Transverse colon (tissue), 4 donors: ENCODE results near the gene MYH9. TPM values are rescaled to one million over a fixed set of nuclear protein-coding genes. Genes with fewer than 3 reads are reported as not detected.

Experiments used
- DNase-seq: peaks from one replicate; pipeline ENCODE4 v3.0.0-alpha.2; 2019
- H3K27ac ChIP-seq, 4 donors: fragments of 200-600 bp; sonication (generic); 2 replicates each; pipeline ENCODE4 v1.5.1; 2016 to 2018; ENCODE audit warnings: inconsistent platforms in 4 of 4
- H3K27me3 ChIP-seq: fragments of 200-600 bp; sonication (generic); 2 replicates; pipeline ENCODE4 v1.5.1; 2017; ENCODE audit warnings: inconsistent platforms
- H3K36me3 ChIP-seq, 4 donors: fragments of 200-600 bp; sonication (generic); 2 replicates each; pipeline ENCODE4 v1.5.1; 2017 to 2019; ENCODE audit warnings: inconsistent platforms in 4 of 4
- H3K4me1 ChIP-seq, 4 donors: fragments of 200-600 bp; sonication (generic); 2 replicates each; pipeline ENCODE4 v1.5.1; 2017 to 2020; ENCODE audit warnings: inconsistent platforms in 4 of 4
- H3K4me3 ChIP-seq, 4 donors: fragments of 200-600 bp; sonication (generic); 1 replicate in 1 of 4; 2 replicates in 3 of 4; pipeline versions ENCODE4 v1.5.1 to v1.6.1; 2017 to 2019; ENCODE audit warnings: inconsistent platforms in 4 of 4
- H3K9me3 ChIP-seq, 2 donors: fragments of 200-600 bp; sonication (generic); 2 replicates each; pipeline ENCODE4 v1.5.1; 2017 to 2019; ENCODE audit warnings: inconsistent platforms in 2 of 2
- EP300 ChIP-seq: sonication (generic); formaldehyde crosslinking; IDR thresholded peaks from one replicate; pipeline ENCODE4 v1.6.1; 2017; ENCODE audit warnings: antibody characterized with exemption, low read depth
- POLR2A ChIP-seq: fragments of 450-650 bp; IDR thresholded peaks from one replicate; pipeline ENCODE4 v1.6.1; 2016; ENCODE audit warnings: antibody characterized with exemption, mild to moderate bottlenecking, moderate library complexity
- POLR2AphosphoS5 ChIP-seq, 3 donors: sonication (generic); formaldehyde crosslinking; IDR thresholded peaks; one replicate each; pipeline ENCODE4 v1.6.1; 2016; ENCODE audit warnings: antibody characterized with exemption in 3 of 3
- WGBS, 2 donors: methylation state at CpG; one replicate each; pipeline ENCODE4 v1.1.5; 2018; ENCODE audit warnings: low coverage in 1 of 2; 5-methylcytosine and 5-hydroxymethylcytosine counted together
- in situ Hi-C, 4 donors: fragments of 200-750 bp; cut with MboI; loops; one replicate each; pipeline versions ENCODE4 v1.15.0 to v1.15.1; 2017; ENCODE audit warnings: low sequenced_read_pairs in 3 of 4, low pct_ligation_motif_present in 1 of 4, low pct_unique_long_range_greater_than_20kb in 1 of 4
- intact Hi-C: fragments of 100-400 bp; cut with DNase I; formaldehyde crosslinking; loops from one replicate; pipeline ENCODE4 v1.15.1; 2023; ENCODE audit warnings: low total_unique reads
- total RNA-seq, 4 donors: library from RNA; depleted of rRNA; stranded (reverse); fragments of >200 nt; gene quantifications; one replicate each; pipeline ENCODE4 v1.1.0, GENCODE V29; 2016
- TF ChIP-seq, protein P1 (sequence below), 5 experiments: fragments of 200-600 bp in 3 of 5; fragments of 450-650 bp in 2 of 5; sonication (generic) in 3 of 5; IDR thresholded peaks; 1 replicate in 2 of 5; 2 replicates in 3 of 5; pipeline ENCODE4 v1.5.1; 2016 to 2017; ENCODE audit warnings: antibody characterized with exemption in 5 of 5, inconsistent platforms in 3 of 5, mild to moderate bottlenecking in 2 of 5, moderate library complexity in 1 of 5

MYH9 gene
- total RNA-seq, 4 donors from 2014 or later: 385 to 511 (median 460) TPM

- Histone ChIP-seq H3K4me1 (peaks cover 79 to 96% (median 94%) of the 10 kb centered on the region in 4 donors), H3K36me3 (no peaks in the 10 kb centered on the region), H3K27me3 (no peaks in the 10 kb centered on the region), H3K9me3 (no peaks in the 10 kb centered on the region), H3K27ac (peak overlapping the region; percentile 96 to 100 (median 98)), H3K4me3 (peak overlapping the region in 1 of 4 donors; percentile 6)
- WGBS, 2 donors: 23% methylated on average over 5 of the region's 5 CpGs; no CpG with 5 or more reads in 1 of the 2 donors
- TF ChIP-seq POLR2A (no peak), POLR2AphosphoS5 (IDR thresholded peaks at IDR 0.05) (no peak), EP300 (no peak)
- TF ChIP-seq, protein P1, sequence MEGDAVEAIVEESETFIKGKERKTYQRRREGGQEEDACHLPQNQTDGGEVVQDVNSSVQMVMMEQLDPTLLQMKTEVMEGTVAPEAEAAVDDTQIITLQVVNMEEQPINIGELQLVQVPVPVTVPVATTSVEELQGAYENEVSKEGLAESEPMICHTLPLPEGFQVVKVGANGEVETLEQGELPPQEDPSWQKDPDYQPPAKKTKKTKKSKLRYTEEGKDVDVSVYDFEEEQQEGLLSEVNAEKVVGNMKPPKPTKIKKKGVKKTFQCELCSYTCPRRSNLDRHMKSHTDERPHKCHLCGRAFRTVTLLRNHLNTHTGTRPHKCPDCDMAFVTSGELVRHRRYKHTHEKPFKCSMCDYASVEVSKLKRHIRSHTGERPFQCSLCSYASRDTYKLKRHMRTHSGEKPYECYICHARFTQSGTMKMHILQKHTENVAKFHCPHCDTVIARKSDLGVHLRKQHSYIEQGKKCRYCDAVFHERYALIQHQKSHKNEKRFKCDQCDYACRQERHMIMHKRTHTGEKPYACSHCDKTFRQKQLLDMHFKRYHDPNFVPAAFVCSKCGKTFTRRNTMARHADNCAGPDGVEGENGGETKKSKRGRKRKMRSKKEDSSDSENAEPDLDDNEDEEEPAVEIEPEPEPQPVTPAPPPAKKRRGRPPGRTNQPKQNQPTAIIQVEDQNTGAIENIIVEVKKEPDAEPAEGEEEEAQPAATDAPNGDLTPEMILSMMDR (IDR thresholded peaks at IDR 0.05): no peak
- intact Hi-C loops: no loop called here
- in situ Hi-C loops: no loop called here
- no peak for DNase-seq
Measured at GRCh38 chr22:36360871-36361383, 26.8 kb downstream of the MYH9 start.

GRCh38 chr22:36360011-36360410 is 27.8 kb downstream of the MYH9 start:
- Histone ChIP-seq H3K27me3 (no peaks in the 10 kb centered on the region), H3K27ac (peak overlapping the region; percentile 96 to 100 (median 98)), H3K36me3 (no peaks in the 10 kb centered on the region), H3K4me1 (peaks cover 78 to 96% (median 94%) of the 10 kb centered on the region in 4 donors), H3K4me3 (no peak overlapping the region), H3K9me3 (no peaks in the 10 kb centered on the region)
- DNase-seq: no peak
- no peak for TF ChIP-seq EP300
- no peak for TF ChIP-seq POLR2AphosphoS5 (IDR thresholded peaks at IDR 0.05)
- no peak for TF ChIP-seq POLR2A
- TF ChIP-seq, protein P1 (IDR thresholded peaks at IDR 0.05): no peak
- intact Hi-C loops: no loop called here
- in situ Hi-C loops: no loop called here
- WGBS, 2 donors: 80% methylated on average over 3 of the region's 3 CpGs; no CpG with 5 or more reads in 1 of the 2 donors

DNA sequence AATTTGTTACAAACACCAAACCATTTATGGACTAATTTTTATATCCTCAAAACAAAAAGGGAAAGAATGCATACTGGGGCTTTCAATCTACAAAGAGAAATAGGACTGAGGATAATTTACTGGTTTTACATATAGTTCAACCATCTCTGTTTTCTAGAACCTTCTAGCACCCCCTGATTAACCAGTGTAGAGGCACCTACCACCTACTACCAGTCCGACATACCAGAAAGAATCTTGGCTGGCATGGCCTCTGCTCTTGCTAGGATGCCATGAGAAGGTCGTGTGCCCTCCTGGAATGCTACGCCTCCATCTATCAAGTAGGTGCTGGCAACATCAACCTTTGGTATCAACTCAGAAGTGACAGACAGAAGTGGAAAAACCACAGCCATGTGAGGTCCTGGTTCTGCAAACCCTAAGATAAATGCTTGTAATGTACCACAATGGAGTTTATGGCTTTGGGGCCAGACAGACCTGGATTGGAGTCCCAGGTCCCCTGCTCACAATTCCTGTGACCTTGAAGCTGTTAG is 28.2 kb downstream of the MYH9 start:
- TF ChIP-seq POLR2A: no peak
- no peak for TF ChIP-seq EP300
- peak in 1 of 3 donors; percentile 7 for TF ChIP-seq POLR2AphosphoS5 (IDR thresholded peaks at IDR 0.05)
- TF ChIP-seq, protein P1 (IDR thresholded peaks at IDR 0.05): no peak
- Histone ChIP-seq H3K36me3 (no peaks in the 10 kb centered on the region), H3K27me3 (no peaks in the 10 kb centered on the region), H3K4me1 (peaks cover 77 to 95% (median 92%) of the 10 kb centered on the region in 4 donors), H3K4me3 (no peak overlapping the region), H3K9me3 (no peaks in the 10 kb centered on the region), H3K27ac (peak overlapping the region; percentile 96 to 100 (median 98))
- no peak for DNase-seq
- intact Hi-C loops (no loop called here), in situ Hi-C loops (no loop called here)
- 57% methylated on average over 3 of the region's 3 CpGs; no CpG with 5 or more reads in 1 of the 2 donors for WGBS, 2 donors

- TF ChIP-seq EP300 (no peak), POLR2AphosphoS5 (IDR thresholded peaks at IDR 0.05) (peak in 1 of 3 donors; percentile 50)
- no peaks in the 10 kb centered on the region for H3K9me3 ChIP-seq
- 32 to 52% methylated on average over 5 to 9 of the region's 9 CpGs for WGBS, 2 donors
- H3K27me3 ChIP-seq: no peaks in the 10 kb centered on the region
- no peak for DNase-seq
- intact Hi-C loops (no loop called here), in situ Hi-C loops (no loop called here)
- peak overlapping the region; percentile 96 to 100 (median 98) for H3K27ac ChIP-seq
- H3K4me3 ChIP-seq: no peak overlapping the region
- H3K4me1 ChIP-seq: peaks cover 77 to 95% (median 92%) of the 10 kb centered on the region in 4 donors
- no peaks in the 10 kb centered on the region for H3K36me3 ChIP-seq
Measured at GRCh38 chr22:36358533-36359469, 29.0 kb downstream of the MYH9 start.
